ENCODE results near the gene CPE. TPM values are rescaled to one million over a fixed set of nuclear protein-coding genes. Genes with fewer than 3 reads are reported as not detected.

Gene CPE
- total RNA-seq, 1 donor from 2014 or later, result 103 TPM

DNA sequence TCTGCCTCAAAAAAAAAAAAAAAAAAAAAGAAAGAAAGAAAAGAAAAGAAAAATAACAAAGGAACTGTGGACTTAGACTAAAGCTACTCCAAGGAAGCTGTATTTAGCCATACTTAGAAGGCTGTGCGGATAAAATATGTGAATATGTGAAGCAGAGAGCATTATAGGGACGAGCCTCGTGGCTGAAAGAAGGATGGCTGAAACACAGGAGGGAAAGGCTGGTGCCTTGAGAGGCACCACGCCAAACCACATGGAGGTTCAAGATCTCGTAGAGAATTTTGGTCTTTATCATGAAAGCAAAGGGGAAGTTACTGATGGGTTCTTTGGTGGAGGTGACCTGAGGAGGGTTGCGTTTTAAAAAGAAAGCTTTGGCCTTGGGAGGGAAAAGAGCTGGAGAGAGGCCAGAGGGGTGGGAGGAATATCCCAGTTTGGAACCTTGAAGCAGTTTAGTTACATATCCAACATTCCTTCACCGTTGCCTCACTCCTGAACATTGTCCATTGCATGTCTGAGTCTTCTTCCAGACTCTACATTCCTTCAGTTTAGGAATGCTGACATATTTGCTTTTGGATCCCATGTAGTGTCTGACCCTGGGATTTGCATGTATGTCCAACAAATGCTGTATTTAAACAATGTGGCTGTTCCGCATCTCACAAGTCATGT lies 82.5 kb downstream of the CPE start:
- Histone ChIP-seq H3K27ac (no peak overlapping the region), H3K27me3 (no peaks in the 10 kb centered on the region), H3K36me3 (no peaks in the 10 kb centered on the region), H3K4me1 (no peaks in the 10 kb centered on the region), H3K9me3 (no peaks in the 10 kb centered on the region), H3K4me3 (no peak overlapping the region)
- intact Hi-C loops (cut with DNase I), result loop anchor here (5.0 to 10.0 kb wide), 2 partner anchors 86 to 329 kb away; partner anchors contain the start of gene CPE
- DNase-seq (ENCODE audit: extremely low spot score in 2 of 2), result no peak
- TF ChIP-seq POLR2A (IDR thresholded peaks at IDR 0.05), result no peak
- TF ChIP-seq, protein P1, sequence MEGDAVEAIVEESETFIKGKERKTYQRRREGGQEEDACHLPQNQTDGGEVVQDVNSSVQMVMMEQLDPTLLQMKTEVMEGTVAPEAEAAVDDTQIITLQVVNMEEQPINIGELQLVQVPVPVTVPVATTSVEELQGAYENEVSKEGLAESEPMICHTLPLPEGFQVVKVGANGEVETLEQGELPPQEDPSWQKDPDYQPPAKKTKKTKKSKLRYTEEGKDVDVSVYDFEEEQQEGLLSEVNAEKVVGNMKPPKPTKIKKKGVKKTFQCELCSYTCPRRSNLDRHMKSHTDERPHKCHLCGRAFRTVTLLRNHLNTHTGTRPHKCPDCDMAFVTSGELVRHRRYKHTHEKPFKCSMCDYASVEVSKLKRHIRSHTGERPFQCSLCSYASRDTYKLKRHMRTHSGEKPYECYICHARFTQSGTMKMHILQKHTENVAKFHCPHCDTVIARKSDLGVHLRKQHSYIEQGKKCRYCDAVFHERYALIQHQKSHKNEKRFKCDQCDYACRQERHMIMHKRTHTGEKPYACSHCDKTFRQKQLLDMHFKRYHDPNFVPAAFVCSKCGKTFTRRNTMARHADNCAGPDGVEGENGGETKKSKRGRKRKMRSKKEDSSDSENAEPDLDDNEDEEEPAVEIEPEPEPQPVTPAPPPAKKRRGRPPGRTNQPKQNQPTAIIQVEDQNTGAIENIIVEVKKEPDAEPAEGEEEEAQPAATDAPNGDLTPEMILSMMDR (IDR thresholded peaks at IDR 0.05), result no peak
- no peak for TF ChIP-seq POLR2AphosphoS5 (IDR thresholded peaks at IDR 0.05; ENCODE audit: insufficient read depth in 1 of 2, low read depth in 1 of 2)

DNA sequence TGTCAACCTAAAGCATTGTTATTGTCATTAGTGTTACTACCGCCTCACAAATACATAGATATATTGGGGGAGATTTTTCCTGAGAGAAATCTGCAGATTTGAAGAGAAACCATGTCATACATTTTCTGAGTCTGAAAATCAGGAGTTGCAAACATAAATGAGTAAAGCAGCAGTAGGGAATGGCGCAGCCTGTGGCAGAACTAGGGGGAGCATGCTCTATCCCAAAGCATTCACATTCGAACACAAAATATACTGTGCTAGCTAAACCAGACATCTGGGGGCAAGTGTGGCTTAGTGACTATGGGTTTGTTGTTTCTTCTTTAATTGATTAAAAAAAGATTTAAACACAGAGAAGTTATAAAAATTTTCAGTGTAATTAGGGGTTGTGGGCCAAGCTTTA lies 83.2 kb downstream of the CPE start:
- no peaks in the 10 kb centered on the region for H3K4me1 ChIP-seq
- H3K9me3 ChIP-seq, result no peaks in the 10 kb centered on the region
- TF ChIP-seq, protein P1 (IDR thresholded peaks at IDR 0.05), result no peak
- TF ChIP-seq POLR2A (IDR thresholded peaks at IDR 0.05) (no peak), POLR2AphosphoS5 (IDR thresholded peaks at IDR 0.05; ENCODE audit: insufficient read depth in 1 of 2, low read depth in 1 of 2) (no peak)
- H3K27ac ChIP-seq, result no peak overlapping the region
- no peaks in the 10 kb centered on the region for H3K36me3 ChIP-seq
- intact Hi-C loops (cut with DNase I), result loop anchor here (5.0 to 10.0 kb wide), 2 partner anchors 87 to 330 kb away; partner anchors contain the start of gene CPE
- no peaks in the 10 kb centered on the region for H3K27me3 ChIP-seq
- DNase-seq (ENCODE audit: extremely low spot score in 2 of 2), result no peak
- H3K4me3 ChIP-seq, result no peak overlapping the region

DNA sequence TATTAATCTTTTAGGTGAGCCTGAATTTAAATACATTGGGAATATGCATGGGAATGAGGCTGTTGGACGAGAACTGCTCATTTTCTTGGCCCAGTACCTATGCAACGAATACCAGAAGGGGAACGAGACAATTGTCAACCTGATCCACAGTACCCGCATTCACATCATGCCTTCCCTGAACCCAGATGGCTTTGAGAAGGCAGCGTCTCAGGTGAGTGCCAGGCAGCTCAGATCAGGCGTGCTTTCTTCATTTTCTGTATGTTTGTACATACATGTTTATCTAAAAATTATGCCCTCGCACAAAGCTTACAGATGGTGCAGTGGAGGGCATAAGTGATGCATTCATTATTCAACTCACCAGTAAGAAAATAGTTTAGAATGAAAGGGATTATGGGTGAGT lies 85.6 kb downstream of the CPE start:
- TF ChIP-seq POLR2A (IDR thresholded peaks at IDR 0.05) (no peak), POLR2AphosphoS5 (IDR thresholded peaks at IDR 0.05; ENCODE audit: insufficient read depth in 1 of 2, low read depth in 1 of 2) (no peak)
- TF ChIP-seq, protein P1 (IDR thresholded peaks at IDR 0.05), result no peak
- intact Hi-C loops (cut with DNase I), result loop anchor here (5.0 to 10.0 kb wide), 2 partner anchors 90 to 332 kb away; partner anchors contain the start of gene CPE
- DNase-seq (ENCODE audit: extremely low spot score in 2 of 2), result no peak

DNA sequence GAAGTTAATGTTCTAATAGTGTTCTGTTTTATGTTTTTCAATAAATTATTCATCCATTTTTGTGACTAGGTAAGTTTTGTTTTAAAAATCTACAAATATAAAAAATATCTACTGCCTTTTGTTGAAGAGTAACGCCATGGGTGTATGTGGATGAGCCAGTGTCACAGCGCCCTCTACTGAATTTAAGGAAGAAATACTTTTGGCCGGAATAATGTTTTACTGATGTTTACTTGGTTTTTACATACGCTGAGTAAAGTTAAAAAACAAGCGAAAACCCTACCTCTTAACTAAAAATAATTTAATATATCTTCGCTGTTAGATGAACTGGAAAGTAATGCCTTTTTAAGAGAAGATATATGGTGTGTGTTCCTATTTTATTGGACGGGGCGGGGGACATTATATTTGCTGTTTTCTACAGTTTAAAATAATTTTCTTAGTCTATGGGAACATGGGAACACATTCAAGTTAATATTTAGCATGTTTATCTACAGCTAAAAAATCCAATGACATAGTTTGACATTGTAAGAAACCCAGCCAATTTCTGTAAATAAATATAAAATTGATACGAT lies 86.1 kb downstream of the CPE start:
- intact Hi-C loops (cut with DNase I), result loop anchor here (5.0 to 10.0 kb wide), 2 partner anchors 90 to 333 kb away; partner anchors contain the start of gene CPE
- no peak for DNase-seq (ENCODE audit: extremely low spot score in 2 of 2)
- Histone ChIP-seq H3K9me3 (no peaks in the 10 kb centered on the region), H3K36me3 (no peaks in the 10 kb centered on the region), H3K4me1 (no peaks in the 10 kb centered on the region), H3K4me3 (no peak overlapping the region), H3K27ac (no peak overlapping the region), H3K27me3 (no peaks in the 10 kb centered on the region)
- TF ChIP-seq, protein P1 (IDR thresholded peaks at IDR 0.05), result peak; percentile 54 to 74 (median 59)
- TF ChIP-seq POLR2AphosphoS5 (IDR thresholded peaks at IDR 0.05; ENCODE audit: insufficient read depth in 1 of 2, low read depth in 1 of 2), result no peak

More for the DNA sequence above, 85.6 kb downstream of the CPE start:
- no peaks in the 10 kb centered on the region for H3K4me1 ChIP-seq
- H3K4me3 ChIP-seq, result no peak overlapping the region
- no peaks in the 10 kb centered on the region for H3K36me3 ChIP-seq
- no peaks in the 10 kb centered on the region for H3K9me3 ChIP-seq
- H3K27ac ChIP-seq, result no peak overlapping the region
- no peaks in the 10 kb centered on the region for H3K27me3 ChIP-seq

DNA sequence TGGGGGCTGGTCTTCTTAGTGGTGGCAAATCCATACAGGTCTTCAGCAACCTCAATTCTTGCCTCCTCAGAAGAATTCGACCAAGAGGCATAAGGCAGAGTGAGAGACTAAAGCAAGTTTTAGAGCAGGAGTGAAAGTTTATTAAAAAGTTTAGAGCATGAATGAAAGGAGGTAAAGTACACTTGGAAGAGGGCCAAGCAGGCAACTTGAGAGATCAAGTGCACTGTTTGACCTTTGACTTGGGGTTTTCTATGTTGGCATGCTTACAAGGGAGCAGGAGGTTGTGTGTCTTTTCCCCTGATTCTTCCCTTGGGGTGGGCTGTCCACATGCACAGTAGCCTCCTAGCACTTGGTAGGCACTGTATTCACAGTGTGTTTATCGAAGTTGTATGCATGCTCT lies 91.2 kb downstream of the CPE start:
- intact Hi-C loops (cut with DNase I), result no loop called here

More for the DNA sequence above, 91.2 kb downstream of the CPE start:
- Histone ChIP-seq H3K27ac (no peak overlapping the region), H3K4me3 (no peak overlapping the region), H3K4me1 (no peaks in the 10 kb centered on the region), H3K36me3 (no peaks in the 10 kb centered on the region), H3K27me3 (no peaks in the 10 kb centered on the region), H3K9me3 (peaks cover 8% of the 10 kb centered on the region)
- no peak for DNase-seq (ENCODE audit: extremely low spot score in 2 of 2)
- TF ChIP-seq POLR2AphosphoS5 (IDR thresholded peaks at IDR 0.05; ENCODE audit: insufficient read depth in 1 of 2, low read depth in 1 of 2) (no peak), POLR2A (IDR thresholded peaks at IDR 0.05) (no peak)
- TF ChIP-seq, protein P1 (IDR thresholded peaks at IDR 0.05), result no peak

Measured in vagina (tissue), 2 donors.